ENCODE data around the gene AFF1.

Gene AFF1

GRCh38 chr4:86921608-86922252, 13.1 kb upstream of the AFF1 start:
- no peak for DNase-seq (ENCODE audit: low read depth in 2 of 2)

GRCh38 chr4:86924811-86925210, 10.0 kb upstream of the AFF1 start:
- DNase-seq (ENCODE audit: low read depth in 2 of 2): no peak

DNA sequence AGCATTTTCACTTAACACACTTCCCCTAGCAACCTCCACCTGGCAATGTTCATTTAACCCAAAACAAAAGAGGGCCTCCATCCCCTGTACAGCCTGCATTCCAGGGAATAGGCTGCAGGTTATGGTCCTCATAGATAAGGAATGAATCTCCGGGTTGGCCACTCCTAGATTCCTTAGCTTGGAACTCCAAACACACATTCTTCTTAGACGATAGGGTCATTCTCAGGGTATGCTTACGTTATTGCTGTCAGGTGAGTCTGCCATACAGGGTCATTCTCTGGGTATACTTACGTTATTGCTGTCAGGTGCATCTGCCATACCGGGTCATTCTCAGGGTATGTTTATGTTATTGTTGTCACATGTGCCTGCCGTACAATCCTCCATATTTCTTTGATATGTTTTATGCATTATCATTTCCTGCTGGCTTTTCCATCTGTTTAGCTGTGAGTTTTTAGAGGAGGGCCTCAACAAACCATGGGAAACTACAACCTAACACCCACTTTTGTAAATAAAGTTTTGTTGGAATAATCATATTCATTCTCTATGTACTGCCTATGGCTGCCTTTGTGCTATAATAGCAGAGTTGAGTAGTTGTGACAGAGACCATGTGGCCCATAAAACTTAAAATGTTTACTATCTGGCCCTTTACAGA, 8.2 kb upstream of the AFF1 start:
- no peak for DNase-seq (ENCODE audit: low read depth in 2 of 2)

DNA sequence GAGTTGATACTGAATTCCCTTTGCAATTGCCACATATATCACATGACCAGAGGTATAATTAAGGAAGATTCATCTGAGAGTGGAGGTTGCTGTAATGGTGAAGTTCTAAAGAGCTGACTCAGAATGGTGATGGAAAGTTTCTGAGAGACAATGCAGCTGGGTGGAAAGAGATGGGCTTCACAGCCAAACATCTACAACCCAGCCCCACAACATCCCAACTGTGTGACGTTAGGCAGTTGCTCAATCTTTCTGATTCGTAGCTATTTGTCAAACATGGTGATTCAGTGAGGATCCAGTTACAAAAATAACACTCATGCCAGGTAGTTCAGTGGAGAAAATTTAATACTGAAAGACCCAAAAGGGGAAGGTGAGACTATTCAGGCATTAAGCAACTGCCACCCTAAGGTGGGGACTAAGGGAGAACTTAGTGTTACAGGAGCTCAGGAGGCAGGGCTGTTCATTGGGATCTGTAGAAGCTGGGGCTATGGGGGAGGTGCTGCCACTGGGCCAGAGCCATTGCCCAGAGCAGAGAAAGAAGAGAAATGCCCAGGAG, 6.9 kb upstream of the AFF1 start:
- DNase-seq (ENCODE audit: low read depth in 2 of 2): no peak

- no peak for DNase-seq (ENCODE audit: low read depth in 2 of 2)
Measured at GRCh38 chr4:86928400-86929255, 6.2 kb upstream of the AFF1 start.

DNA sequence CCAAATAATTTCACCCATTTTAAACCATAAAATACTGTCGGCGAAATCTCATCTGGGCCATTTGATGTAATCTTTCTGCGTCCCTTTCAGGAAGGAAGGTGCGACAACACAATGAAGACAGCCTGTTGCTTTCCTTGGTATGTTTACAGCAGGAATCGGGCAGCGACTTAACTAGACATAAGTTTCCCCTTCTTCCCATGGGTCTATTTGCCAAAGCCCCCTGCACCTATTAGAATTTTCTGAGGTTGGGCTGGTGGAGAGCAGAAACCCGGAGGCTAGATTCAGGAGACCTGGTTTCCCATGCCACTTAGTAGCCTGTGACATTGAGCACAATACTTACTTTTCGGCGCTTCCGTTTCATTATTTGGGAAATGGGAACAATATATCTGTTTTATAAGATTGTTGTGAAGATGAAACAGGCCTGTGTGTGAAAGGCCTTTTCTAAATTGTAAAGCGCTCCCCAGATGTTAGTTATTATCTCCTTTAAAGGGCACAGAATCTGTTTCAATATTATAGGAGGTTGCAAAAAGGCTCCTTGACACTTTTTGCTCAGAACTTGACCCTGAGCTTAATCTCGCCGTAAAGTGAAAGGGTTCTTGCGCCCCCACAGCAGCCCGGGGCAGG, 552 bp upstream of the AFF1 start:
- DNase-seq (ENCODE audit: low read depth in 2 of 2): no peak

- no peak for DNase-seq (ENCODE audit: low read depth in 2 of 2)
Measured at GRCh38 chr4:86935566-86935852, 698 bp downstream of the AFF1 start.

DNA sequence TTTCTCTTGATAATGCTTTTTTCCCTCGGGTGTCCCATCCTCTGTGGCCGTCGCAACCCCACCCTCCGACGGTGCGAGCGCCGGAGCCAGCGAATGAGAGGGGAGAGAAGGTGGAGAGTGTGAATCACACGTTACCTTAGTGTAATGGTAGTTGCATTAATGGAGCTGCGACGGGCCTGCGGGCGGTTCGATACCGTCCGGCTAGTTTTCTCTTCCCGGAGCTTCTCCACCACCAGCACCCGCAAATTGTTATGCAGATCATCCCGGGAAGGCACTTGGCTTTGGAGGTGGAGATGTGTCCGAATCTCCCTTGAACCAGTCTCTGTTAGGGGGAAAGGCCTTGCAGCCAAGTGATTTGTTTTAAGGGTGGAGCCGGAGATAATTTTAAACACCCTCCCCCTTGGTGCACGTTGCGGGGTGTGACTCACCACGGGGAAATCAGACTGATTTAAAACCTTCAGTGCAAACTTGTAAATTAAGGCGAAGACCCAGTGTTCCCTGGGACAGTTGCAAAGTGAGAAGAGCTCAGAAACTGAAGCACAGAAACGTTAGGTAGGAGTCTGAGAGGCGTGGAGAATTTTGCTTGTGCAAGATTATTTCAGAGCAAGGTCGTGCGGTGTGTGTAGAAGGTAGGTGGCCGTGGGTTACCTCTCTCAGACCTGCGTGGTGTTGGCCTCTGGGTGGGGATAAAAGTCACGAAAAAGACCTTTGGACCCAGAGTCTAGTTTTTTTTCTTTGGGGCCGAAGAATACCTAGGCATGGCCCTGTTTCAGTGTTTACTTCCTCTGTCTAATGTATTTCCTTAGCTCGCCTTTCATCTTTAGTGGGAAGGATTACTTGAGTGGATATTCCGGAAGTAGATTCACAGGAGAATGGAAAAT, 1.3 kb downstream of the AFF1 start:
- peak; percentile 67 to 68 for DNase-seq (ENCODE audit: low read depth in 2 of 2)

DNA sequence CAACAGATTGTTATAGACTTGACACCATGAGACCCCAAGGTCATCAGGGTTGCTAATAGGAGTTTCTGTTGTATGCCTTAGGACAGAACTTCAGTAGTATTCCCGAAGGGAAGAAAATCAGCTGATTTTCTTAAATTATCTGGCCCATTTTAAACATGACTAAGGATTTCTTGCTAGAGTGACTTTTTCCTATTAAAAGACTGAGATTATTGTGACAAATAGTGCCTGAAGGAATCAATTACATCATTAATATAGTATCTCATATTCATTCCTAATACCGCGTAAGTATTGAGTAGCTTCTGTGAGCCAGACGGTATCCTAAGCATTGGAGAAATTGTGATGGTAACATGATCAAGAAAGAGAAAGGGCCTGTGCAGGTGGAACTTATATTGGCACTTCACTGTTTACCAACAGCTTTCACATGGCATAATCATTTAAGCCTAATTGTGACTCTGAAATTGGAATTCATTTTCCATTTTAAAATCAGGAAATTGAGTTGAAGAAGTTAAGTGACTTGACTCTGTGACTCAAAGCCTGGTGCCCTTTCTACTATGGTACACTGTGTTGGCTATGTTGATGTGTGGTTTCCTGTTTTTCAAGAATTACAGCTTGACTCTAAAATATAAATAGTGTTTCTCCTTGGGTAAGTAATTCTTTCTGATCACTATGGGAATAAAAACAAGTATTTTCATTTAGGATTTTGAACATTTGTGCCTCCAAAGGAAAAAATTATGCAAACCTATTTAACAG, 4.1 kb downstream of the AFF1 start:
- DNase-seq (ENCODE audit: low read depth in 2 of 2): no peak

DNA sequence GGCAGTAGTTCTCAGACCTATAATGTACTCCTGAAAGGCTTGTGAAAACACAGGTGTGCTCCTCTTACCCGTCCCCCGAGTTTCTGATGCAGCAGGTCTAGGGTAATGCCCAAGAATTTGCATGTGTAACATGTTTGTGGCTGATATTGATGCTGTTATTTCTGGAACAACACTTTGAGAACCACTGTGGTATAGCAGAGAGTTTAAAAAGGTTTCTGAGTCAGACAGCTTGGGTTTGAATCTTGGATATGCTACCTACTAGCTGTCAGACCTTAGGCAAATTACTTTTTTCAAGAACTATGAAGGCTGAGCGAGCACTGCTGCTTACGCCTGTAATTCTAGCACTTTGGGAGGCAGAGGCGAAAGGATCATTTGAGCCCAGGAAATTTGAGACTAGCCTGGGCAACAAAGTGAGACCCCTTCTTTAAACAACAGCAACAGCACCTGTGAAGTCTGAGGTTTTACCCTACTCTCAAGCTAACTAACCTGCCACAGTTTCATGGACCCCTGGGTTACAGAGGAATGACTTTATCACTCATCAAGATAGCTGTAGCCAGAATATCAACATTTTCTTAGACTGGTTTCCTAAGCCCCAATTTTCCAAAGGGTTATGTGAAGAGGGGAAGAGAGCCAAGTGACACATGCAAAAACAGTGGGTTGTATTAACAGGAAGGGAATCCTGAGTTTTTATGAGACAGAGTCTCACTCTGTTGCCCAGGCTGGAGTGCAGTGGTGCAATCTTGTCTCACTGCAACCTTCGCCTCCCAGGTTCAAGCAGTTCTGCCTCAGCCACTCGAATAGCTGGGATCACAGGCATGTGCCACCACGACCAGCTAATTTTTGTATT, 5.1 kb downstream of the AFF1 start:
- no peak for DNase-seq (ENCODE audit: low read depth in 2 of 2)

DNA sequence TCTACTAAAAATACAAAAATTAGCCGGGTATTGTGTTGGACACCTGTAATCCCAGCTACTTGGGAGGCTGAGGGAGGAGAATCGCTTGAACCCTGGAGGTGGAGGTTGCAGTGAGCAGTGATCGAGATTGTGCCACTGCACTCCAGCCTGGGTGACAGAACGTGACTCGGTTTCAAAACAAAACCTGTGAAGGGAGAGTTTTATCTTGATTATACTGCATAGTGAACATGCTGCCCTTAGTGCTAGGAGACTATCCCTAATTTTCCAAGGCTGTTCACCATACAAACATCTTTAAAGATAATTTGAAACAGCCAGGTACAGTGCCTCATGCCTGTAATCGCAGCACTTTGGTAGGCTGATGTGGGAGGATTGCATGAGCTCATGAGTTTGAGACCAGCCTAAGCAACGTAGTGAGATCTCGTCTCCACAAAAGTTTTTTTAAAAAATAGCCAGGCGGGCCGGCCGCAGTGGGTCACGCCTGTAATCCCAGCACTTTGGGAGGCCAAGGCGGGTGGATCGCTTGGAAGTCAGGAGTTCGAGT, 6.2 kb downstream of the AFF1 start:
- DNase-seq (ENCODE audit: low read depth in 2 of 2): no peak

- DNase-seq (ENCODE audit: low read depth in 2 of 2): no peak
Measured at GRCh38 chr4:86942185-86942666, 7.4 kb downstream of the AFF1 start.

DNA sequence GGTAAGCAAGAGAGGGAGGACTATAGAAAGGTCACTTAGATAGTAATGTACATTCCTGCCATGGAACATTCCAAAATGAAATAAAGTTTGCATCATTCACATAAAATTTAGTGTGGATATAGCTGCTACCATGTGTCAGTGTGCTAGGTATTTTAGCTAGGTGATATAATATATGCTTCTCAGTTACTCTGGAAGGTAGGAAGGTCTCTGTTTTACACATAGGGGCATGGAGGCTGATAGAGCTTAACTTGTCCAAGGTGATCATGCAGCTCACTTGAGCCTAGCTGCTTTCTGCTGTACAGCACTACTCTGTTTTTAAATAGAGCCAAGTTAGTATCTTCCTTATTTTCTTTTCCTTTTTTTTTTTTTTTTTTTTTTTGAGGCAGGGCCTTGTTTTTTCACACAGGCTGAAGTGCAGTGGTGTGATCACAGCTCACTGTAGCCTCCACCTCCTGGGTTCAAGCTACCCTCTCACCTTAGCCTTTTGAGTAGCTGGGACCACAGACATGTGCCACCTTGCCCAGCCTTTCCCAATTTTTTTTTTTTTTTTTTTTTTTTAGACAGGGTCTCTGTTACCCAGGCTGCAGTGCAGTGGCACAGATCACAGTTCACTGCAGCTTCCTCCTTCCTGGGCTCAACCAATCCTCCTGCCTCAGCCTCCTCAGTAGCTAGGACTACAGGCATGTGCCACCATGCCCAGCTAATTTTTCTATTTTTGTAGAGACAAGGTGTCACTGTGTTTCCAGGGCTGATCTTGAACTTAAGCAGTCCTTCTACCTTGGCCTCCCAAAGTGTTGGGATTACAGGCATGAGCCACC, 10.4 kb downstream of the AFF1 start:
- no peak for DNase-seq (ENCODE audit: low read depth in 2 of 2)

GRCh38 chr4:86946868-86947500, 12.2 kb downstream of the AFF1 start:
- DNase-seq (ENCODE audit: low read depth in 2 of 2): no peak

DNA sequence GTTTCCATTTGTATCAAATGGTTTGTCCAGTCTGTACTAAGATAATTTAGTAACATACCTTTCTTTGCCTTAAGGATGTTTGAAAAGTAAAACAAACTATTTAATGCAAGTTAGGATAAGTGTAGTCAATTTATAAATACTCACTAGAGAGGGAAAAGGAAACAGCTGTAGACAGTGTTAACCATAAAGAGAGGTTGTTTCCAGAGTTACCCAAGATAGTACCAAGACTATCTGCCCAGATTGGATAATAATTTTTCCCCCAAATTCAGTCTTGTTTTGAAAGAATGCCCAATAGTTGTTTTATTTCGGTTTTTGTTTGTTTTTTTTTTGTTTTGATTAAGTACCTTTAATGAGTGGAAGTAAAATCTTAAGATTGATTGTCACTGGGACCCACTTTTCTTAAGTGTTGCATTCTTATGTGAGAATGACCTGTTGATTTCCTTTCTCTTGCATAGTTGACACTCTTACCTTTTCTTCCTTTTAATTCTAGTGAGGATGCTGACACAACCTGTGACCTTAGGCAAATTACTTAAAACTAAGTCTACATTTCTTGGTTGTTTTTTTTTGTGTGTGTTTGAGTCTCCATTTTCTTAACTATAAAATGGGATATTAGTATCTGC, 12.8 kb downstream of the AFF1 start:
- DNase-seq (ENCODE audit: low read depth in 2 of 2): no peak

DNA sequence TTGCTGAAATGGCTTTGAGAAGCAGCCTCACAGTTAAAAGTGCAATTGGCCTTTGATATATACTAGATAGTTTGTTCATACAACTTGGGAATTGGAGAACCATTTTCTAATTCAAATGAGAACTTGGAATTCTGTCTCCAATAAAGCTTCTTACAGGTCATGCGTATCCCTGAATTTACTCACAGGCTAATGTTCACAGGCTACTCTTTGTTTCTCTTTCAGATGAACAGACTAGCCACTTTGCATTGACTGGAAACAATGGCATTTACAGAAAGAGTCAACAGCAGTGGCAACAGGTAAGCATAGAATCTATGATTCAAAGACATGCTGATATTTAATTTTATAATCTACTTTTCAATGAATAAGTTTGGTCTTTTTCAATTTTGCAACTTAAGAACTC, 13.5 kb downstream of the AFF1 start:
- DNase-seq (ENCODE audit: low read depth in 2 of 2): no peak

DNA sequence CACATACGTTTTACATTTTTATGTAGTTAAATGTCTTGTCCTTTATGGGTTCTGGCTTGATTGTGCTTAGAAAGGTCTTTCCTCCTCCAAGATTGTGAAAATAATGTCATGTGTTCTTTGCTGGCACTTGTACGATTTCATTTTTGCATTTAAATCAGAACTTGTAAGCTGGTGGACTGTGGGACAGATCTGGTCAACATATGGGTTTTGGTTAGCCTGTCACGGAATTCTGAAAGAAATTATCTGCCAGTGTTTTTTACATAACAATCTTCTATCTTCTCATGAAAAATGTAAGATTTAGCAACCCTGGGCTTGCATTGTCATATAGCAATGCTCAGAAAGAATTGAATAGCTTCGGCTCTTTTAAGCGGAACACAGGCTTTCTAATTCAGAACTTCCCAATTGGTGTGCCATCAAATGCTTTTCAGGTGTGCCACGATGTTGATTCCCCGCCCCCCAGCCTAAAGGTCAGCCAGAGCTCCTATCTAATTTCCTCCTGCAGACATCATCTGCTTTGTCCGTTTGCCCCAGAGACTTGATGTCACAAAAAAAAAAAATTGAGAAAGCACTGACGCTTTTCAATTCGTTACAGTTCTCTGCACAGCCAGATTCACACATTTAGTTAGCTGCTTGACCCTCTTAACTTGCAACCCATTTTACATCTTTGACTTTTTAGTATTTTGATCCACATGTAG, 16.2 kb downstream of the AFF1 start:
- DNase-seq (ENCODE audit: low read depth in 2 of 2): no peak
